Esophagus mucosa (tissue), 1 donor: ENCODE results near the gene TTLL7. TPM values are rescaled to one million over a fixed set of nuclear protein-coding genes. Genes with fewer than 3 reads are reported as not detected.

Source experiments
- ATAC-seq: fragments of 200-7000 bp; cut with Tn5 transposase; one replicate; pipeline ENCODE4 v1.9.1; 2020
- total RNA-seq: library from RNA; stranded (reverse); gene quantifications from one replicate; pipeline ENCODE4 v1.2.4, GENCODE V29; 2023
- donor health status: DM: yes; HTN: yes; CAD: no.

The TTLL7 gene
- total RNA-seq, result 2.2 TPM

DNA sequence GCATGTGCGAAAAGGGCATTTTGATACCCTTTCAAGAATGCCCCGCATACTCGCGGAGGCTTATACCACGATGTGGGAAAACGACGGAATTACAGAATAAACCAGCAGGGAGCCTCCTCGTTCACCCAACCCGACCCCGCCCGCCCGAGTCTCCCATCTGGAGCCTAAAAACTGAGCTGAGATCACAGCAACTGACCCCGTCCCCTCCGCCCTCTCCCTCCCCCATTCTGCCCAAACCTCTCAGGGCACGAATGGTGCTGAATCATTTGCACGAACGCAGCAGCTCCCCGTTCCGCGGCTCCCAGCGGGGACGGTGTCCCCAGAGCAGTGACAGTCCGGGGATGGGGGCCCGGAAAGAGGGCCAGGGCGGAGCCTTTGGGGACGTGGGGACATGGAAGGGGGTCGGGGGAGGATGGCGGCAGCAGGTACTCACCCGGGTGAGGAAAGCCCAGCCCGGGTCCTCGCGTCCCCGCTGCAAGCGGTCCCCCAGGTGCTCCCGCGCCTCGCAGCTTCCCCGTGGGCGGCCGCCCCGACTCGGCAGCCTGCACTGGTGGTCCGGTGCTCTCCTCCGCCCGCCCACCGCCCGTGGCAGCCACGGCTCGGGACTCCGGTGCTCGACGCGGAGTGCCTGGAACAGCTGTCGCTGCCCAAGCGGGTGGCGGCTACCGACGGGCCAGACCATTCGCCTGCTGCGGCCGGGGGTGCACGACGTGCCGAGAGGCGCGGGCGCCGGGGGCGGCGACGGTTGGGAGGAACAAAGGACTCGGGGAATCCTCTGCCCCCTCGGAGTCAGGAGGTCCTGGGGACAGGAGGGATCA lies at the start of gene TTLL7:
Gene TTLL7 (minus strand): TSS at position 635 of the 818 bp plus-strand sequence. CDS start 46,921 bp downstream, outside the sequence.
- peak; percentile 79 for ATAC-seq

DNA sequence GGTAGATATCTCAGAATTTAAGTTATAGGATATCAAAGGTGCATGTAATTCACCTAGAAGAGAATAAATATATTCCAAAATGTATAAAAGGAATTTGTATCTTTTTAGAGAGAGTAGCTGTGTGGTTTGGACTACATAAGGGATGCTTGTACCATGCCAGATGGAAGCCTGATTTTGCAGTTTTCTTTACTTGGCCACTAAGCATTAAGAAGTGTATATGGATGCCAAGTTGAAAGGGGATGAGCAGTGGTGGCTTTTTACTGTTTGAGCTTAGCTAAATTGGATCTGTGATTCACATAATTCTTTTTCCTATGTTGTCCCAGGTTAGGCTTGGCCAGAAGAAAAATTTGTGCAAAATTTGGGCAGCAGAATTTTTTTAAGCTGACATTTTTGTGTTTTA lies 43.5 kb upstream of the TTLL7 start:
- ATAC-seq, result no peak

GRCh38 chr1:84037758-84038611 lies 39.1 kb upstream of the TTLL7 start:
- ATAC-seq, result peak; percentile 87

GRCh38 chr1:84031802-84032327 lies 32.9 kb upstream of the TTLL7 start:
- ATAC-seq, result no peak

GRCh38 chr1:84027368-84027767 lies 28.4 kb upstream of the TTLL7 start:
- ATAC-seq, result no peak

DNA sequence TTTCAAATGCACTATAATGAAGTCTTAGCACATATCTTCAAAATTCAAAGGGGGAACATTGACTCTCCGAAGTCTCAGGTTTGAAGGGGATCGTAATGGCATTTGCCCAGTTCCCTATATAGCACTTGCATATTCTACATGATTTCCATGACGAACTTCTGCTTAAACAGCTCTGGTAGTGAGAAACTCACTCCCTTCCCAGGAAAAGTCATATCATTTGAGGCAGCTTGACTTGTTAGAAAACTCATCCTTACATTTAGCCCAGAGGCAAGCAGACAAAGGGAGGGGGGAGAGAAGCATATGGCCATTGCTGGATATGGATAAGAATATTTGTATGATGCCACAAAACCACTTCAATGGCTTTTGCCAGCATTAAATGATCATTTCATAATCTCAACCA lies 27.0 kb upstream of the TTLL7 start:
- ATAC-seq, result no peak

GRCh38 chr1:84021822-84022221 lies 22.9 kb upstream of the TTLL7 start:
- no peak for ATAC-seq

- ATAC-seq, result peak; percentile 56
These were observed 21.2 kb upstream of the TTLL7 start for GRCh38 chr1:84020151-84020550.

DNA sequence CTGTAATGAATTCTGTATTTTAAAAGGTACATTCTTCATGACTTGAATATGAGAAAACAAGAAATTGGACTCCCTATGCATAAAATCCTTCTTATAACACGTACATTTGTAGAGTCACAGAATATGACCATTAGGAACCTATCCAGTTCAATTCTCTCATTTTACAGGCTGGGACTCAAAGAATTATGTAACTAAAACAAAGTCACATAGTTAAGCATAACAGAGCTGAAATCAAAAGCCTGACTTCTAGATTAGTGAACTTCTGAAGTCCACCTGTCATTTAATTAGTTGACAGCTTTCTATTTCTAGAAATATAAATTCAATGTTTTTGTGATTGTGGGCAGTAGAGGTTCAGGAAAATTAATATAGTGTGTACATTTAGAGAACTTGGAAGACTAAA lies 20.3 kb upstream of the TTLL7 start:
- no peak for ATAC-seq

DNA sequence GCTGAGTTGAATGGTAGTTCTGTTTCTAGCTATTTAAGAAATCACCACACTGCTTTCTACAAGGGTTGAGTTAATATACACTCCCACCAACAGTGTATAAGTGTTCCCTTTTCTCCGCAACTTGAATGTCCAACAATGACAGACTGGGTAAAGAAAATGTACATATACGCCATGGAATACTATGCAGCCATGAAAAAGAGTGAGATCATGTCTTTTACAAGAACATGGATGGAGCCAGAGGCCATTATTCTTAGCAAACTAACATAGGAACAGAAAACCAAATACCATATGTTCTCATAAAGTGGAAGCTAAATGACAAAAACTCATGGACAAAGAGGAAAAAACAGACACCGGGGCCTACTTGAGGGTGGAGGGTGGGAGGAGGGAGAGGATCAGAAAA lies 14.8 kb upstream of the TTLL7 start:
- ATAC-seq, result no peak

DNA sequence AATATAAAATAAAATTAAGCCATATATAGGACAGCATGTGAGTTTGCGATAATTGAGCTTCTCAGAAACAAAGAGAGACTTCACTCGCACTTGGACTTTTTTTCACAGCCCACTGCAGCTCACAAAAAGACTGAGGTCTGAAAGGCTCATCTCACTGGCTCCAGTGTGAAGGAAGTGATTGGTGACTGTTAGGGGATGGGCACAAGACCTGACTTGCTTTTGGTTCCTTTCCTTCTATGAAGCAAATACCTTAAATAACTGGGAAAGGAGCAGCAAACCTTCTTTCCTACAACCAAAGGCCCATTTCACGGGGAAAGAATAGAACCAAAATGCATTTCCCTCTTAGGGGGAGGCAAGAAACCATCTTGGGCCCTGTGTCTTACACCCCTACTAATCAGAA lies 13.1 kb upstream of the TTLL7 start:
- no peak for ATAC-seq

- no peak for ATAC-seq
These were observed 11.2 kb upstream of the TTLL7 start for GRCh38 chr1:84010136-84010535.

DNA sequence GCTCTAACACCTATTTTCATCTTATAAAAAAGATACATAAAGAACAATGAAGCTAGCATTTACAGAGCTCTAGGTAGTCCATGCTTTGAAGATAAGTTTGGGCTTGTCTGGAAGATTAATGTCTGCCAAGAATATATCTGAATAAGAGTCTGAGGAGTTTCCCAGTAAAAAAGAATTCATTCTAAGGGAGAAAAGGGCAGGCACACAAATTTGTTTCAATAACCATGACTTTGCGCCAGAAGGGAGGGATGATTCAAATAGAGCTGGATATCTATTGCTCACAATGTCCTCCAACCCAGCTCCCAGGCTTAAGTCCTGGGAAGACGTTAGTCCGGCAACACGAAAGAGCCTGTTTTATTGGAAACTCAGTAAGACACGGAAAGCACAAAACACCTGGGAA lies 9.7 kb upstream of the TTLL7 start:
- ATAC-seq, result peak; percentile 49

GRCh38 chr1:84006591-84006990 lies 7.7 kb upstream of the TTLL7 start:
- no peak for ATAC-seq

- ATAC-seq, result no peak
These were observed 2.6 kb upstream of the TTLL7 start for GRCh38 chr1:84001501-84001900.

- no peak for ATAC-seq
These were observed 2.1 kb upstream of the TTLL7 start for GRCh38 chr1:84000954-84001495.

GRCh38 chr1:84000196-84000885 lies 1.4 kb upstream of the TTLL7 start:
- ATAC-seq, result no peak

DNA sequence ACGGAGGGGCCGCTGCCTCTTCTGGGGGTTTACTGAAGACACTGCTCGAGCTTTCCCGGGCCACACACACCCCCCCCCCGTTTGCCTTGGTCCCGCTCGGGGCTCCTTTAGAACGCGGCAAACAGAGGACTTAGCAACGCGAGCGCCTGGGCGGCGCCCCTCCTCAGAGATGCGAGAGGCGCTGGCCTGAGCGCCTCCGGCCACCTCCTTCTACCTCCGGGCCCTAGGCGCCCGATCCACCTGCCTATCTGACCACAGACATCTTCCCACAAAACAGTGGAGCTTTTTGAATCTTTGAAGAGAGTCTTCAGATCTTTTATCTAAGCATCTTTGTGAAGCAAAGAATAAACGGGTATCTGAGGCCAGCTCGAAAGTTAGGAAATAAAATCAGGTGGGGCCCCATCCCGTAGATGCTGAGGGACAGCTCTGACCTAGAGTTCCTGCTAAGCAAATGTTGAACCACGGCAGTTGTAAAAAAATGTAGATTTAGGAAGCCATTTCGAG lies 436 bp upstream of the TTLL7 start:
- ATAC-seq, result peak; percentile 81

GRCh38 chr1:83998205-83998497 lies 781 bp downstream of the TTLL7 start:
- ATAC-seq, result peak; percentile 25

DNA sequence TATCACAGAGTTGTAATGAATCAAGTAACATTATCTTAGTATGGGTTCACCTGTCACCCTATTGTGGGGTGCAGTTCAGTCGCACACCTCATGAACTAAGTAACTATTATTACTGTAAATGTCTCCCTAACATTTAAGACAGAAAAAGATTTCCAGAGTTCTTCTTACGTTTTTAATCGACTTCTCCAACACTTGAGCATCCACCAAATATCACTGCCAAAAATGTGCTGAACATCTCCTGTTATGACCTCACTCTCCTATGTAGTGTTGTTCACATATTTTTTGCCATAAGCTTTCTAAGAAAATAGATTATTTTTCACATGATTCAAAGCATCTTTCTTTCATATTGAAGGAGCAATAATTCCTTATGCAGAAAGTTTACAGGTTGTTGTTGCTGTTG lies 1.3 kb downstream of the TTLL7 start:
- ATAC-seq, result no peak

GRCh38 chr1:83996621-83997020 lies 2.3 kb downstream of the TTLL7 start:
- no peak for ATAC-seq

GRCh38 chr1:83996191-83996590 lies 2.7 kb downstream of the TTLL7 start:
- ATAC-seq, result no peak

DNA sequence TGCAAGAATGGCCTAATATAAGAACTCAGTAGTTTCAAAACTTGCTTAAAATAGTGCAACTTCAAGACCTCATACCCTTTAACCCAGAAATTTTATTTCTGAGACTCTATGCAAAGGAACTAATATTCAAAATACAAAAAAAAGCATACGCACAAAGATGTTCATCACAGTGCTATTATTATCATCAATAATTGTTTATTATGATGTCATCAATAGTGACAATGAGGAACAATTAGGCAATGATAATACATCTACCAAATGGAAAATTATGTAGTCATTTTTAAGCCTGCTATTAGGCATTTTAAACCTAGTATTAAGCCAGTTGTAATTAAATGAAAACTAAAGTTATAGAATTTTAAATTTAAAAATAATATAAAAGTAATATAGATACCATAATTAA lies 3.3 kb downstream of the TTLL7 start:
- no peak for ATAC-seq
